ENCODE measurements around the gene AUTS2. TPM values are rescaled to one million over a fixed set of nuclear protein-coding genes. Genes with fewer than 3 reads are reported as not detected.

Gene AUTS2
- total RNA-seq, result 147 TPM

DNA sequence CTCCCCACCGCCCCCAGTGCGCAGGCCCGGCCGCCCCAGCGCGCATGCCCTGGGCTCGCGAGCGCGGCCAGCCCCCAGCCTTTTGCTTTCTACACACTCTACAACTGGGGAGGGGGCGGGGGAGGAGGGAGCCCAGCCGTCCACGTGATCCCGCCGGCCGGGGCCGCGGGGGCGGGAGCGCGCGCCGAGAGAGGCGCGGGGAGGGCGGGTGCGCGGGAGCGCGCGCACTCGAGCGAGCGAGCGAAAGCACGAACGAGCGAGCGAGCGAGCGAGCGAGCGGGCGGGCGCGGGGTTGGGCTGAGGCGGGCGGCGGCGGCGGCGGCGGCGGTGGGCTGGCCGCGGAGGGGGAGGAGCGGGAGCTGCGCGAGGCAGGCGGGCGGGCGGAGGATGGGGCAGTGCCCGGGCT is at the start of gene AUTS2:
AUTS2 (plus strand) TSS at position 395 of the 406 bp plus-strand sequence. CDS start 1,179 bp downstream, outside the sequence.

All from camera-type eye (tissue), 1 donor.